Left renal cortex interstitium (tissue), 4 donors: Measurements from ENCODE around the gene RBKS. TPM values are rescaled to one million over a fixed set of nuclear protein-coding genes. Genes with fewer than 3 reads are reported as not detected.
A peak's percentile ranks its signal among the peaks of the same experiment; 100 is the strongest.

Experiments used
- DNase-seq, 4 donors: peaks; one replicate each; pipeline ENCODE4 v3.0.0-alpha.2; 2013; ENCODE audit warnings: low read depth in 4 of 4, low spot score in 2 of 4, missing footprints in 1 of 4
- polyA plus RNA-seq, 4 donors: library from polyadenylated mRNA; unstranded; fragments of 120-200 nt; gene quantifications; one replicate each; pipeline ENCODE4 v1.2.1, GENCODE V29; 2013; ENCODE audit not compliant: insufficient read length in 4 of 4

RBKS gene
- polyA plus RNA-seq, 4 donors = 7.7 to 9.5 (median 7.9) TPM

- no peak for DNase-seq
These were observed 87.1 kb downstream of the RBKS start for GRCh38 chr2:27803046-27803445.

- DNase-seq = no peak
These were observed 87.6 kb downstream of the RBKS start for GRCh38 chr2:27802547-27802946.

- no peak for DNase-seq
These were observed 89.3 kb downstream of the RBKS start for GRCh38 chr2:27800856-27801255.

GRCh38 chr2:27799646-27800010 lies 90.6 kb downstream of the RBKS start:
- DNase-seq = no peak

GRCh38 chr2:27798948-27799645 lies 91.1 kb downstream of the RBKS start:
- DNase-seq = no peak

GRCh38 chr2:27798486-27798885 lies 91.7 kb downstream of the RBKS start:
- no peak for DNase-seq

GRCh38 chr2:27797841-27798240 lies 92.3 kb downstream of the RBKS start:
- no peak for DNase-seq

GRCh38 chr2:27796791-27797765 lies 93.1 kb downstream of the RBKS start:
- DNase-seq = no peak

GRCh38 chr2:27795868-27796277 lies 94.3 kb downstream of the RBKS start:
- no peak for DNase-seq

GRCh38 chr2:27795093-27795834 lies 94.9 kb downstream of the RBKS start:
- DNase-seq = no peak

- DNase-seq = no peak
These were observed 97.4 kb downstream of the RBKS start for GRCh38 chr2:27792759-27793158.

GRCh38 chr2:27790796-27791195 lies 99.4 kb downstream of the RBKS start:
- DNase-seq = no peak

- DNase-seq = no peak
These were observed 107.5 kb downstream of the RBKS start for GRCh38 chr2:27782701-27783100.

GRCh38 chr2:27781496-27781895 lies 108.7 kb downstream of the RBKS start:
- no peak for DNase-seq

- DNase-seq = no peak
These were observed 110.7 kb downstream of the RBKS start for GRCh38 chr2:27779417-27780055.

- DNase-seq = no peak
These were observed 113.5 kb downstream of the RBKS start for GRCh38 chr2:27776696-27777095.

- no peak for DNase-seq
These were observed 114.1 kb downstream of the RBKS start for GRCh38 chr2:27776097-27776496.

- no peak for DNase-seq
These were observed 116.2 kb downstream of the RBKS start for GRCh38 chr2:27773959-27774358.

GRCh38 chr2:27772804-27773203 lies 117.4 kb downstream of the RBKS start:
- no peak for DNase-seq

- peak; percentile 86 to 92 (median 90) for DNase-seq
These were observed 118.4 kb downstream of the RBKS start, which contains the start of gene MRPL33 for GRCh38 chr2:27771548-27772335. Gene MRPL33, plus strand, starts transcription at chr2:27771719. Its CDS starts 59 bp downstream, at chr2:27771778.
